ENCODE measurements around the gene SSTR5.
"Not testable (repeated sequence)": the region's sequence is repeated elsewhere in the genome, so short reads cannot be mapped to it uniquely, and the experiment has no call there.

The SSTR5 gene

DNA sequence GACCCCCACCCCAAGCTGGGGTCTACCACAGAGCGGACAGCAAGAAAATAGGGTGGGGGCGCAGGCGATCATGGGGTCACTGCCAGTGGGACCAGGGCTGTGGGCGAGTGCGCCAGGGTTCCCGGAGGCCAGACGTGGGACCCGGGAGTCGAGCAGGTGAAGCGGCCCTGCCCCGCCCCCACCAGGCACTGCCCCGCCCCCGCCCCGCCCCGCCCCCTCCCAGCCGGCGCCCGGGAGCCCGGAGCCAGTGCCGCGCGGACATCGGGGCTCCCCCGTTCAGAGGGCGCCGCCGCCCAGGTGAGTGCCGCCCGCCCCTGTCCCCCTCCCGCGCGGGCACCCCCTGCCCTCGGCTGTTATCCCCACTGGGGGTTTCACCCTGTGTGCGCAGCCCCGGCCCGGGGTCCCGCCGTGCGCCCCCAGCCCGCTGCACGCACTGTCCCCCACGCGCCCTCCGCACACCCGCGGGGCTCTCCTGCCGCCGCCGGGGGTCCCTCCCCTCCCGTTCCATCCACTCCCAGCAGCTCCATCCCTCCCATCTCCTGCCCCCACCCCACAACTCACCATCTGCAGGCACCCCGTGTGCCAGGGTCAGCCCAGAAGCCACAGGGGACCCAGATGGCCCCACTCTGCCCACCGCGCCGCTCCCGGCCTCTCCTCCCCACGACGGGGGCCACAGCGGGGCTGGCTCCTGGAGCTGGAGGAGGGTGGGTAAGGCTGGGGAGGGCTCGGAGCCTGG is at the start of gene SSTR5:
Gene SSTR5 (plus strand): TSS at position 222 of the 736 bp plus-strand sequence. CDS start 6,122 bp downstream, outside the sequence.
- no peak for DNase-seq

GRCh38 chr16:1024138-1024537 is 48.4 kb upstream of the SSTR5 start:
- no peak for DNase-seq

DNA sequence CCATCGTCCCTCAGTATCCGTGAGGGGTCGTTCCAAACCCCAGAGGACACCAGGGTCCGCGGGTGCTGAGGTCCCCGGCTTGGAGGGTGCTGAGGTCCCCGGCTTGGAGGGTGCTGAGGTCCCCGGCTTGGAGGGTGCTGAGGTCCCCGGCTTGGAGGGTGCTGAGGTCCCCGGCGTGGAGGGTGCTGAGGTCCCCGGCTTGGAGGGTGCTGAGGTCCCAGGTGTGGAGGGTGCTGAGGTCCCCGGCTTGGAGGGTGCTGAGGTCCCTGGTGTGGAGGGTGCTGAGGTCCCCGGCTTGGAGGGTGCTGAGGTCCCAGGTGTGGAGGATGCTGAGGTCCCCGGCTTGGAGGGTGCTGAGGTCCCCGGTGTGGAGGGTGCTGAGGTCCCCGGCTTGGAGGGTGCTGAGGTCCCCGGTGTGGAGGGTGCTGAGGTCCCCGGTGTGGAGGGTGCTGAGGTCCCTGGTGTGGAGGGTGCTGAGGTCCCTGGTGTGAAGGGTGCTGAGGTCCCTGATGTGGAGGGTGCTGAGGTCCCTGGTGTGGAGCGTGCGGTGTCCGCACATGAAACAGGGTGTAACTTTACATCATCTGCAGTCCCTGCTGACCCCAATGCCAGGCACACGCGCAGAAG is 47.3 kb upstream of the SSTR5 start:
- not testable (repeated sequence) for DNase-seq

GRCh38 chr16:1026057-1026783 is 46.3 kb upstream of the SSTR5 start:
- DNase-seq: no peak

DNA sequence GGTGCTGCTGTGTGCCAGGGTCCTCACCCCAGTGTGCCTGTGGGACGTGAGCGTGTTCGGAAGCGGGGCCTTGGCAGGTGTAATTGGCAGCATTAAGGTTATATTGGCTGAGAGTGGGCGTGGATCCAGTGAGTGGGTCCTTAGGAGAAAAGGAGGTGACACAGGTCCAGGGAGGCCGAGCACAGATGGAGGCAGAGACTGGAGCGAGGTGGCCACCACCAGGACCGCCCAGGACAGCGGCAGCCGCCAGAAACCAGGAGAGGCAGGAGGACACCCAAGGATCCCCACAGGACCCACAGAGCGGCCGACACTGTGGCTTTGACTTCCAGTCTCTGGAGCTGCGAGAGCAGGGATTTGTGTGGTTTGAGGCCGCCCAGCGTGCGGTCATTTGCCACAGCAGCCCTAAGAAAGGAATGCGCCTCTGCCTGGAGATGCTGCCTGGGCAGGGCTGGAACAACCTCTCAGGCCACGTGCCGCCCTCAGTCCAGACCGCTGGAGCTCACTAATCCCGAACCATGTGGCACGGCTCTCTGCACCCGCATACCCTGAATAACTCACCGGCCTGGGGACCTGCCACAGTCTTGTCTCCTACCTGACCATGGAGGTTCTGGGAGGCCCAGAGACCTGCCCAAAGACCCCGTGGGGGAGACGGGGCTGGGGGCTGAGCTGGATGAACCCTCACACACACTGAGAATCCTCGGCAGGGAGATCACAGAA is 45.6 kb upstream of the SSTR5 start:
- DNase-seq: no peak

GRCh38 chr16:1027501-1027815 is 45.1 kb upstream of the SSTR5 start:
- DNase-seq: no peak

DNA sequence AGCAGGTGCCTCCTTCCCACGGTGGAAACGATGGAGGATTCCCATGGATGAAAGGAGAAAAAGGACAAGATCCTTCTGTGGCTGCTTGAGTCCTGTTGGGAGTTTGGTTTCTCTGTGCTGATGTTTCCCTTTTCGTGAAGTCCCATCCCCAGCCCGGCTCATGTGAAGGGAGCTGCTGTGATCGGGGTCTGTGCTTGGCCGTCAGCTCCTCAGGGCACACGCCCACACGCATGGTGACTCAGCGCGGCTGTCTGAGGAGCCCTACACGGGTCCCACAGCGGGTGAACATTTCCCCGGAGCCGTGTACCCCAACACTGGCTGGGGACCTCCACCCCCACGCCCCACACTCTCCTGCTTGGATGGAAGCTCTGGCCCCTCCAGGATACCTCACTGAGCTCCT is 44.5 kb upstream of the SSTR5 start:
- no peak for DNase-seq

GRCh38 chr16:1028524-1029258 is 43.9 kb upstream of the SSTR5 start:
- DNase-seq: no peak

DNA sequence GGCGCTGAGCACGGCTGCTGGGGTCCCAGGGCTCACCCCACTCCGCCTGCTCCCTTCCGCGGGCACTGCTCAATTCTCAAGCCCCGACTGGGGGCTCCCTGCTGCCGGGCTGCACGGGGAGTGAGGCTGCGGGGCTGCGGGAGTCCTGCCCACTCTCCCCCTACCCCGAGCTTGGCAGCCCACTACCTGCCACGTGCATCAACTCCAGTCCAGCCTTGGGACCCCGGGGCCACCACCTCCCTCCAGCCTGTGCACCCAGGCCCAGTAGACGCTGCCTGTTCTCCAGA is 43.3 kb upstream of the SSTR5 start:
- DNase-seq: no peak

DNA sequence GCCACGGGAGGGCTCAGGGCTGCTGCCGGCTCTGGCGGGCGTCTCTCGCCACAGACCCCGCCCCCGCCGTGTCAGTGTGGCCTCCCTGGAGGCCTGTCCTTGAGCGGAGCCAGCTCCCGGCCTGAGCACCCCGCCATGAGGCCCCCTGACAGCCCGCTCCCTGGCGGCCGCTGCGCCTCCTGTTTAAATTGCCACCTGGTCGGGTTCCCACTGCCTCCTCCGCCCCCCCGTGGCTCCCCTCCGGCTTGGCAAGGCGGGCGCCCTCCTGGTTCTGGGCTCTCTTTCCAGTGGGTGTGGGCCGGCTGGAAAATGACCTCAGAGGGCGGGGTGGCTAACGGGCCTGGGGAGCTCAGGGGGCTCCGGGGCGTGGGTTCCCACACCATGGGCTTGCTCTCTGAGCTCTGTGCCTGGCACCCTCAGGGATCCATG is 42.1 kb upstream of the SSTR5 start:
- DNase-seq: no peak

DNA sequence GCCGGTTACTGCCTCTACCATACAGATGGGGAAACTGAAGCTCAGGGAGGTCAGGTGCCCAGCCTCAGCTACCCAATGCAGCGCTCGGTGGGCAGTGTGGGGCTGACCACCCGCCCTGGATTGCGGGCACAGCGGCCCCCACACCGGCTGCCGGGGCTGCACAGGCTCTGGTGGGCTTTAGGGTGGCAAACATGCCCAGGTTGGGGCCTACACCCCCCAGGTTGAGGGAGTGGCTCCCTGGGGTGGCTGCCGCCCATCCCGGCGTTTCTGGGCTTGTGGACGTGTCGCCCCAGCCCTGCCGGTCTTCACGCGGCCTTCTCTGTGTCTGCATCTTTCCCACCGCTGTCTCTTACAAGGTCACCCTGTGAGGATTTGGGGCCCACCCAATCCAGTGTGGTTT is 40.9 kb upstream of the SSTR5 start:
- no peak for DNase-seq

DNA sequence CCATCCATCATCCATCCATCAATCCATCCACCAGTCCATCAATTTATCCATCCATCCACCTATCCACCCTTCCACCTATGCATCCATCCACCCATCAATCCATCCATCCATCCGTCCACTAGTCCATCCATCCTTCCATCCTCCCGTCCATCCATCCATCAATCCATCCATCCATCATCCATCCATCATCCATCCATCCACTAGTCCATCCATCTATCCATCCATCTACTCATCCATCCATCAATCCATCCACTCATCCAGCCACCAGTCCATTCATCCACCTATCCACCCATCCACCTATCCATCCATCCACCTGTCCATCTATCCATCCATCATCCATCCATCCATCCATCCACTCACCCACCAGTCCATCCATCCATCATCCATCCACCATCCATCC is 39.9 kb upstream of the SSTR5 start:
- DNase-seq: no peak

- no peak for DNase-seq
Observed at GRCh38 chr16:1033128-1033679, 39.3 kb upstream of the SSTR5 start.

GRCh38 chr16:1034230-1035065 is 38.1 kb upstream of the SSTR5 start:
- no peak for DNase-seq

- no peak for DNase-seq
Observed at GRCh38 chr16:1035066-1035415, 37.5 kb upstream of the SSTR5 start.

DNA sequence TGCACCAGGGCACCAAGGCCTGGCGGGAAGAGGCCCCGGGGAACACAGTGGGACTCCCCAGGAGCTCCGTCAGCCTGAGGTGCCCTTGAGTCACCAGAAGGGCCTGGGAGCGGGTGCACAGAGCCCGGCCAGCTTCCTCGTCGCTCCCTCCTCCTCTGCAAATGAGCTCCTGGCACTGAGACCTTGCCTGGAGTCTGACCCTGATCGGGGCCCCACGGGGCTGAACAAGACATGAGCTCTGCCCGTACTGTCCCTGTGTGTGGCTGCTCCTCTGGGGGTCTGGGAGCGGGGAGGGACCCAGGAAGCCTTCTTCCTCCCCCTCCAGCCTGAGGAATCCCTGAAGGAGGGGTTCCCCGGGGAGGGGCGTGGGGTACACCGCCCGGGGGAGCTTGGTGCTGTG is 36.4 kb upstream of the SSTR5 start:
- DNase-seq: no peak

- DNase-seq: no peak
Observed at GRCh38 chr16:1036726-1037393, 35.7 kb upstream of the SSTR5 start.

- no peak for DNase-seq
Observed at GRCh38 chr16:1037394-1038257, 34.9 kb upstream of the SSTR5 start.

GRCh38 chr16:1038932-1039331 is 33.6 kb upstream of the SSTR5 start:
- DNase-seq: no peak

DNA sequence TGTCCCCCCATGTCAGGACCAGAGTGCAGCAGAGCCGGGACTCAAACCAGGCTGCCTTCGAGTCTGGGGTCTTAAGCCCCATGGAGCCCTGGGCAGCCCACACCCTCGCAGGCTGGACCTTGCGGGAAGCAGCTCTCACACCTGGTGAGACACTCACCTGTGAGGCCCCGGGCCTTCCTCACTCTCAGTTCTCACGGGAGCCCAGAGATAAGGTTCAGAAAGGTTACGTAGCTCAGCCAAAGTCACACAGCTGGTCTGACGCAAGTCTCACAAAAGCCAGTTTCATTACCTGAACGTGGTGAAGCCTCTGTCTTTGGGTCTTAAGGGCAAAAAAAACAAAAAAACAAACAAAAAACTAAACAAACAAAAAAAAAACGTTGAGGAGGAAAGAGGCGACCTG is 32.8 kb upstream of the SSTR5 start:
- no peak for DNase-seq
